Measurements from ENCODE around the gene MCTP1. TPM values are rescaled to one million over a fixed set of nuclear protein-coding genes. Genes with fewer than 3 reads are reported as not detected.
"Not testable (repeated sequence)": the region's sequence is repeated elsewhere in the genome, so short reads cannot be mapped to it uniquely, and the experiment has no call there.

Gene MCTP1
- polyA plus RNA-seq, 1 donor (not counting 4 experiments of a cell fraction or from before 2014, with no cell fraction given) = 4.9 TPM

DNA sequence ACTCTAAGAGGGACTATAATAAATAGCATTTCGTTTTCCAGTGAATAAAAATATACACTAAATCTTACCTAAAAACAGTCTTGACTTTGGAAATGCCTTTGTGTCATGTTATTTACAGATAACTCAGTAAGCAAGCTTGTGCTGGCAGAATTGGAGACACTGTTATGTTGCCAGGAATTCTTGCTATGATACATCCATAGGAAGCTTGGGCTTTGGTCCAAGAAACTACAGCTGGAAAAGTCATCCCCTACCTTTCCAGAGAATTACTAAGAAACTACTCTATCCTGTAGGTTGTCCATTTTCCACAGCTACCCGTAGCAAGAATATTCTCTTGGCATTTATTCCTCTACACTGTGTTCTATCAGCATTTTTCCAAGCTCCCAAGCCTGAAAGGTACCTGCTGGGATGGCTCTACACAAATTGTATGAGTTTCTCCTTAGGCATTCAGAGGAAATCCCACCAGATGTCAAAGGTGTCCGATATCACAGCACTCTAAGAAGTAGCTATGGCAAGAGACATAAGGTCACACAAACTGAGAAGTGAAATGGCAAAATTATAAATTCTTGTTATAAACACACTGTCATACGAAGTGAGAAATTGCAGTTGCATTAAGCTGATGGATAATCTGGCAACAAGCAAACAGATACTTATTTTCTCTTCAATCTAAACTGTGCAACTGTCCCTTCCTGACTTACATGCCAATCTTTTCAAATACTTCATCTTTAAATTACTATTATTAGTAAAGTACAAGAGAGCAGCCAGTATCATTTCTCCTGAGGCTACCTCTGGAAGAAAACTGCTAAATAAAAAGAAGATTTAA is 68.5 kb downstream of the MCTP1 start:
- H3K79me2 ChIP-seq (ENCODE audit: control insufficient read depth, insufficient read depth, low read length) = no peaks in the 10 kb centered on the region
- H3K4me3 ChIP-seq (ENCODE audit: control insufficient read depth in 2 of 3, extremely low read depth in 1 of 3, insufficient read depth in 2 of 3, low read depth in 1 of 3, low read length in 3 of 3) = no peak overlapping the region
- TF ChIP-seq EZH2 (IDR thresholded peaks at IDR 0.05; ENCODE audit: low read length) = no peak
- TF ChIP-seq, protein P1, sequence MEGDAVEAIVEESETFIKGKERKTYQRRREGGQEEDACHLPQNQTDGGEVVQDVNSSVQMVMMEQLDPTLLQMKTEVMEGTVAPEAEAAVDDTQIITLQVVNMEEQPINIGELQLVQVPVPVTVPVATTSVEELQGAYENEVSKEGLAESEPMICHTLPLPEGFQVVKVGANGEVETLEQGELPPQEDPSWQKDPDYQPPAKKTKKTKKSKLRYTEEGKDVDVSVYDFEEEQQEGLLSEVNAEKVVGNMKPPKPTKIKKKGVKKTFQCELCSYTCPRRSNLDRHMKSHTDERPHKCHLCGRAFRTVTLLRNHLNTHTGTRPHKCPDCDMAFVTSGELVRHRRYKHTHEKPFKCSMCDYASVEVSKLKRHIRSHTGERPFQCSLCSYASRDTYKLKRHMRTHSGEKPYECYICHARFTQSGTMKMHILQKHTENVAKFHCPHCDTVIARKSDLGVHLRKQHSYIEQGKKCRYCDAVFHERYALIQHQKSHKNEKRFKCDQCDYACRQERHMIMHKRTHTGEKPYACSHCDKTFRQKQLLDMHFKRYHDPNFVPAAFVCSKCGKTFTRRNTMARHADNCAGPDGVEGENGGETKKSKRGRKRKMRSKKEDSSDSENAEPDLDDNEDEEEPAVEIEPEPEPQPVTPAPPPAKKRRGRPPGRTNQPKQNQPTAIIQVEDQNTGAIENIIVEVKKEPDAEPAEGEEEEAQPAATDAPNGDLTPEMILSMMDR (optimal IDR thresholded peaks at IDR 0.05 in 1 of 3, IDR thresholded peaks at IDR 0.05 in 1 of 3, conservative IDR thresholded peaks at IDR 0.05 in 1 of 3; ENCODE audit: extremely low read depth in 1 of 3, insufficient read depth in 2 of 3, low read length in 3 of 3) = no peak
- no peak overlapping the region for H2AFZ ChIP-seq (ENCODE audit: control insufficient read depth, low read length)
- H3K9ac ChIP-seq (ENCODE audit: control insufficient read depth, extremely low read depth, insufficient read depth, low read length) = no peak overlapping the region
- no peaks in the 10 kb centered on the region for H3K9me3 ChIP-seq (ENCODE audit: control insufficient read depth, low read depth, low read length)
- H3K4me1 ChIP-seq (ENCODE audit: control insufficient read depth, extremely low read depth, insufficient read depth, low read length) = no peaks in the 10 kb centered on the region
- H3K9me1 ChIP-seq (ENCODE audit: control insufficient read depth, extremely low read depth, insufficient read depth, low read length) = no peaks in the 10 kb centered on the region
- FAIRE-seq (no peak), DNase-seq (ENCODE audit: low read depth, low spot score) (no peak)
- dilution Hi-C loops (cut with MboI; ENCODE audit: extremely low pct_ligation_motif_present, low sequenced_read_pairs) = no loop called here
- no peak overlapping the region for H3K4me2 ChIP-seq (ENCODE audit: control insufficient read depth, extremely low read depth, insufficient read depth, low read depth, low read length)
- H3K36me3 ChIP-seq (ENCODE audit: control insufficient read depth in 2 of 2, extremely low read depth in 1 of 2, insufficient read depth in 2 of 2, low read length in 2 of 2) = no peaks in the 10 kb centered on the region
- H3K27ac ChIP-seq (ENCODE audit: control insufficient read depth, insufficient read depth, low read length) = no peak overlapping the region
- no peaks in the 10 kb centered on the region for H4K20me1 ChIP-seq (ENCODE audit: control insufficient read depth, extremely low read depth, insufficient read depth, low read length)
- no peaks in the 10 kb centered on the region for H3K27me3 ChIP-seq (ENCODE audit: control insufficient read depth, extremely low read depth, insufficient read depth, low read length)

DNA sequence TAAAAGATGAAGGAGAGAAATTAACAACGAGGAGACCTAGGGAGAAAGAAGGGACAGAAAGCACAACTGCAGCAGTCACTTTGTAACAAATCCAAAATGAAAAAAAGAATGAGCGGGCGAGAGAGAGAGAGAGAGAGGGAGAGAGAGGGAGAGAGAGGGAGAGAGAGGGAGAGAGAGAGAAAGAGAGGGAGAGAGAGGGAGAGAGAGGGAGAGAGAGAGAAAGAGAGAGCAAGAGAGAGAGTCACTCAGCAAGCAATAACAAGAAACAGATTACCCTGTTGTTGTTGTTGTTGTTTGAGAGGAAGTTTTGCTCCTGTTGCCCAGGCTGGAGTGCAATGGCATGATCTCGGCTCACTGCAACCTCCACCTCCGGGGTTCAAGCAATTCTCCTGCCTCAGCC is 77.1 kb downstream of the MCTP1 start:
- H3K9ac ChIP-seq (ENCODE audit: control insufficient read depth, extremely low read depth, insufficient read depth, low read length); H3K9me1 ChIP-seq (ENCODE audit: control insufficient read depth, extremely low read depth, insufficient read depth, low read length); H4K20me1 ChIP-seq (ENCODE audit: control insufficient read depth, extremely low read depth, insufficient read depth, low read length); H3K27me3 ChIP-seq (ENCODE audit: control insufficient read depth, extremely low read depth, insufficient read depth, low read length); H2AFZ ChIP-seq (ENCODE audit: control insufficient read depth, low read length); DNase-seq (ENCODE audit: low read depth, low spot score); FAIRE-seq; dilution Hi-C loops (cut with MboI; ENCODE audit: extremely low pct_ligation_motif_present, low sequenced_read_pairs); H3K4me3 ChIP-seq (ENCODE audit: control insufficient read depth in 2 of 3, extremely low read depth in 1 of 3, insufficient read depth in 2 of 3, low read depth in 1 of 3, low read length in 3 of 3); H3K9me3 ChIP-seq (ENCODE audit: control insufficient read depth, low read depth, low read length); H3K4me2 ChIP-seq (ENCODE audit: control insufficient read depth, extremely low read depth, insufficient read depth, low read depth, low read length); H3K36me3 ChIP-seq (ENCODE audit: control insufficient read depth in 2 of 2, extremely low read depth in 1 of 2, insufficient read depth in 2 of 2, low read length in 2 of 2); H3K27ac ChIP-seq (ENCODE audit: control insufficient read depth, insufficient read depth, low read length); H3K4me1 ChIP-seq (ENCODE audit: control insufficient read depth, extremely low read depth, insufficient read depth, low read length); H3K79me2 ChIP-seq (ENCODE audit: control insufficient read depth, insufficient read depth, low read length): not testable (repeated sequence)

DNA sequence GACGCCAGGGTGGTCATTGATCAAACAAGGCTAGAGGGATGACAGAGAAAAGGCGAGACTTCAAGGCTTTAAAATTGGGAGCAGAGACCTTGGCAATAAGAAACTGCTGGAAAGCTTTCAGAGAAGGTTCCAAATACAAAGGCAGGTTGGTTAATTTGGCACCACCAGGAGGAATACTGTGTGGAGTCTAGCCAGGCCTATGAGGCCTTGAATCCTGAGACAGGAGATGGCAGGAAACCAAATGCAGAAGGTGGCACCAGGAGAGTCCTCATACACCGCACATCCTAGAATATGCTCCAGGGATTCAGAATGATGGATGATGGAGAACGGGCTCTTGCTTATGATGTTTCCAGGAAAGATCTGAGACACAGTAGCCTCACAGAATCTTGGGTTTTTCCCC is 90.0 kb downstream of the MCTP1 start:
- Histone ChIP-seq H3K36me3 (ENCODE audit: control insufficient read depth in 2 of 2, extremely low read depth in 1 of 2, insufficient read depth in 2 of 2, low read length in 2 of 2) (no peaks in the 10 kb centered on the region), H3K9me3 (ENCODE audit: control insufficient read depth, low read depth, low read length) (no peaks in the 10 kb centered on the region), H3K9me1 (ENCODE audit: control insufficient read depth, extremely low read depth, insufficient read depth, low read length) (no peaks in the 10 kb centered on the region), H4K20me1 (ENCODE audit: control insufficient read depth, extremely low read depth, insufficient read depth, low read length) (no peaks in the 10 kb centered on the region), H3K27ac (ENCODE audit: control insufficient read depth, insufficient read depth, low read length) (no peak overlapping the region), H3K27me3 (ENCODE audit: control insufficient read depth, extremely low read depth, insufficient read depth, low read length) (no peaks in the 10 kb centered on the region), H3K4me2 (ENCODE audit: control insufficient read depth, extremely low read depth, insufficient read depth, low read depth, low read length) (no peak overlapping the region), H3K79me2 (ENCODE audit: control insufficient read depth, insufficient read depth, low read length) (no peaks in the 10 kb centered on the region), H2AFZ (ENCODE audit: control insufficient read depth, low read length) (no peak overlapping the region), H3K4me1 (ENCODE audit: control insufficient read depth, extremely low read depth, insufficient read depth, low read length) (no peaks in the 10 kb centered on the region), H3K9ac (ENCODE audit: control insufficient read depth, extremely low read depth, insufficient read depth, low read length) (no peak overlapping the region), H3K4me3 (ENCODE audit: control insufficient read depth in 2 of 3, extremely low read depth in 1 of 3, insufficient read depth in 2 of 3, low read depth in 1 of 3, low read length in 3 of 3) (no peak overlapping the region)
- dilution Hi-C loops (cut with MboI; ENCODE audit: extremely low pct_ligation_motif_present, low sequenced_read_pairs) = no loop called here
- TF ChIP-seq, protein P1 (optimal IDR thresholded peaks at IDR 0.05 in 1 of 3, IDR thresholded peaks at IDR 0.05 in 1 of 3, conservative IDR thresholded peaks at IDR 0.05 in 1 of 3; ENCODE audit: extremely low read depth in 1 of 3, insufficient read depth in 2 of 3, low read length in 3 of 3) = no peak
- no peak for TF ChIP-seq EZH2 (IDR thresholded peaks at IDR 0.05; ENCODE audit: low read length)
- FAIRE-seq (no peak), DNase-seq (ENCODE audit: low read depth, low spot score) (no peak)
